Fibroblast of villous mesenchyme (primary cell): ENCODE measurements around the gene CWC27. TPM values are rescaled to one million over a fixed set of nuclear protein-coding genes. Genes with fewer than 3 reads are reported as not detected.

Source experiments
- DNase-seq: peaks from one replicate; pipeline ENCODE4 v3.0.0-alpha.2; 2010; ENCODE audit warnings: low read depth
- H3K4me3 ChIP-seq: 2 replicates; pipeline ENCODE4 v1.5.1; 2011; ENCODE audit warnings: low read depth, mild to moderate bottlenecking, low read length
- CTCF ChIP-seq: IDR thresholded peaks from 2 replicates; pipeline ENCODE4 v1.5.1; 2012; ENCODE audit warnings: low read depth, mild to moderate bottlenecking, low read length; ENCODE audit not compliant: insufficient read depth
- total RNA-seq: library from RNA; depleted of rRNA; stranded (reverse); fragments of >200 nt; gene quantifications from 2 replicates; pipeline ENCODE4 v1.2.3, GENCODE V29; 2012

The CWC27 gene
- total RNA-seq, 1 donor = 16.0 TPM

- DNase-seq = no peak
Observed at GRCh38 chr5:64746446-64746845, 22.3 kb upstream of the CWC27 start.

DNA sequence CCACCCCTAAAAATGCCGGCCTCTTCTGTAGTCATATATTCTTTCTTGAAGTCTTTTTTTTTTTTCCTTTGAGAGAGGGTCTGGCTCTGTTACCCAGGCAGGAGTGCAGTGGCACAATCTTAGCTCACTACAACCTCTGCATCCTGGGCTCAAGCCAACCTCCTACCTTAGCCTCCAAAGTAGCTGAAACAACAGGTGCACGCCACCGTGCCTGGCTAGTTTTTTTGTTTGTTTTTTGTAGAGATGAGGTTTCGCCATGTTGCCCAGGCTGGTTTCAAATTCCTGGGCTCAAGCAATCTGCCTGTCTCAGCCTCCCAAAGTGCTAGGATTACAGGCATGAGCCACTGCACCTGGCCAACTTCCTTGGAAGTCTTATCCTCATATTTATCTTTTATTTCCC, 19.3 kb upstream of the CWC27 start:
- TF ChIP-seq CTCF = no peak

More at GRCh38 chr5:64746446-64746845, 22.3 kb upstream of the CWC27 start:
- no peak for TF ChIP-seq CTCF
- no peak overlapping the region for H3K4me3 ChIP-seq

GRCh38 chr5:64754066-64754465, 14.7 kb upstream of the CWC27 start:
- H3K4me3 ChIP-seq = no peak overlapping the region
- no peak for DNase-seq
- TF ChIP-seq CTCF = no peak

More for the DNA sequence above, 19.3 kb upstream of the CWC27 start:
- H3K4me3 ChIP-seq = no peak overlapping the region
- DNase-seq = no peak

DNA sequence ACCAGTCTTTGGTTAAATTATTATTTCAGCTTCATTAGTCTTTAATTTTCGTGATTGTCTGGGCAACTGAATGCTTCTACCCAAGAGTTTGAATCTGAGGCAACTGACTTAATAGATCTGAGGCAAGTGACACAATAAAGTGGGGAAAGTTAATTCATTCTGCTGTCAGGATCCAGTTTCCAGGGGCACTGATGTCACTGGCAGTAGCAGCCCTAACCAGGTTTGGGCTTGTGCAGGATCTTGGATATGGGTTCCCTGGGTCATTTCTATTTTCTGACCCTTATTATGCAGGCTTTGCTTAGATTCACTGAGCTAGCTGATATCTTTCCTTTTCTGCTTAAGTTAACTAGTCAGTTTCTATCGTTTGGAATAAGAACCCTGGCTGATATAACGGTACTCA, 9.8 kb upstream of the CWC27 start:
- DNase-seq = no peak
- TF ChIP-seq CTCF = no peak
- no peak overlapping the region for H3K4me3 ChIP-seq

GRCh38 chr5:64759960-64760660, 8.6 kb upstream of the CWC27 start:
- H3K4me3 ChIP-seq = no peak overlapping the region
- TF ChIP-seq CTCF = no peak
- no peak for DNase-seq

- DNase-seq = peak; percentile 6
- no peak for TF ChIP-seq CTCF
Observed at GRCh38 chr5:64763948-64764503, 4.7 kb upstream of the CWC27 start.

More at GRCh38 chr5:64763948-64764503, 4.7 kb upstream of the CWC27 start:
- H3K4me3 ChIP-seq = no peak overlapping the region
